ELF-1 (cell line): ENCODE results near the gene STRA8.

Experiments used
- DNase-seq: peaks from one replicate; pipeline ENCODE4 v3.0.0-alpha.2; 2016; ENCODE audit warnings: low read depth, low spot score

STRA8 gene, protein sequence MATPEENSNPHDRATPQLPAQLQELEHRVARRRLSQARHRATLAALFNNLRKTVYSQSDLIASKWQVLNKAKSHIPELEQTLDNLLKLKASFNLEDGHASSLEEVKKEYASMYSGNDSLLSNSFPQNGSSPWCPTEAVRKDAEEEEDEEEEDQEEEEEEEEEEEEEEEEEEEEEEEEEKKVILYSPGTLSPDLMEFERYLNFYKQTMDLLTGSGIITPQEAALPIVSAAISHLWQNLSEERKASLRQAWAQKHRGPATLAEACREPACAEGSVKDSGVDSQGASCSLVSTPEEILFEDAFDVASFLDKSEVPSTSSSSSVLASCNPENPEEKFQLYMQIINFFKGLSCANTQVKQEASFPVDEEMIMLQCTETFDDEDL

DNA sequence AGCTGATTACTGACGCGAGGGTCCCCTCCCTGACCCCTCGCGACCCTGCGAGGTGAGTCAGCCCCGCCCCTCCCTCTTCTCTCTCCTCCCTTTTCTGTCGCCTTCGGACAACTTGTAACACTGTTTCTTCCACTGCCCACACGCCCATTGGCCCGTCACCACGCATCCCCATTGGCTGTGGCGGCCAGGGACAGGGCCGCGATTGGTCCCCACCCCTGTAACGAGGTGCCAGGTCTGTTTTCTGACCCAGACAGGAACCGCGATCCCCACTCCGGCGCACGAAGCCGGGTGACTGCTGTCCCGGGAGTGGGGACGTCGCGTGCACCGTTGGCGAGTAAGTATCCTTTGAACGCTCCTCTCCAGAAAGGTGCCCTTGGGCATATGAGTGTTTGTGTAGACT lies at the start of gene STRA8:
Gene STRA8 (plus strand): TSS at position 269 of the 400 bp plus-strand sequence. CDS start 6,687 bp downstream, outside the sequence.
- DNase-seq = no peak

DNA sequence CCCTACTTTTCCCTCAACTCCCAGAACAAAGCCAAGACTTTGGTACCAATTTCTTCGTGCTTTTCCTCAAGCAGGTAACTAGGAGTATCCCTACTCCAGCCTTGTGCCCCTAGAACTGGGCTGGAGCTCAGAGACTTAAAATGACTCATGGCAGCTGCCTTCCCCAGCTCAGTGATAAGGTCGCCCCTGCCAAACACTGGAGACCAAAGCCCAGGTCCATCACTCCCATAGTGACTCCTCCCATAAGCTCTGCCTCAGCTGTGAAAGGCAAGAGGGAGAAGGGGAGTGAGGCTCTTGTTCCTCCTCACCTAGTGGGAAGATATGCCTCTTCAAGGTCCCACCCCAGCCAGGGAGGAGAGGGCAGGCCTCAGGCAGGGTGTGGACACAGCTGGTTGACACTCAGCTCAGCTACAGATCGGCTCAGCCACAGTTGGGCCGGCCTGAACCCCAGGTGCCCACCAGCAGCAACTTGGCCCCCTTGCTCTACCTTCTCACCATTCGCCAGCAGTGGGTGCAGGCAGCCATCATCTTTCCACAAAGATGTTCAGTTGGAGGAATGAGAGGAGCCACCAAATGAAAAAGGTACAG lies 49.3 kb upstream of the STRA8 start:
- DNase-seq = no peak

DNA sequence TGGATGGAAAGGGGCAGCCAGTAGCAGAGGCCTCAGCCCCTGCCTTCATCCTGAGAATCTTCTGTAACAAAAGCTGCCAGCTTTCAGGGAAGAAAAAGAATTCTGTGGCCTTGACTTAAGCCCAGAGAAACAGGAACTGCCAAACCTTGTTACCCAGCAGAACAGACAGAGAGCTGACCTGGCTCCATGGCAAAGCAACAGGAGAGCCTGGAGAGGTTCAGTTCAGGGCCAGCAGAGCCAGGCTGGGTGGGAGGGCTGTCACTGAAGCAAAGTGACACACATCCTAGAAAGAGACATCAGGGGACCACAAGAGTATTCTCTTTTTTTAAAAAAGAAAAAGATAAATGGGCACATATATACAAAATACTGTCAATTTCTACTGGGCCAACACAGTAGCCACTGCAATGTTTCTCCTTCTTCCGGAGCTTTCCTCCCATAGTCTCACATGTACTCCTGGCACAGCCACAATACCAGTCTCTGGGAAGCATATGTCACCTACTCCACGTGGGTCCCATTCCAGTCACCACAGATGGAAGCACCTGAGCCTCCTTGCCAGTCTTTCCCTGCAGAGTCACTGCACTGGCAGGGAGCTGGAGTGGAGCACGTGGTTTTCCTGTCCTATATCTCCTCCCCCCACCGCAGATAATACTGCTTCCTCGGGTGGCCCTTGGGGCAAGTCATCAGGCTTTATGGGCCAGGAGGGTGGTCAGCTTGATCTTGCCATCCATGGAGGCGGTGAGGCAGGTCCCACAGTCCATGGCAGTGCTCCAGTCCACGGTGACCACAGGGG lies 48.0 kb upstream of the STRA8 start:
- no peak for DNase-seq

DNA sequence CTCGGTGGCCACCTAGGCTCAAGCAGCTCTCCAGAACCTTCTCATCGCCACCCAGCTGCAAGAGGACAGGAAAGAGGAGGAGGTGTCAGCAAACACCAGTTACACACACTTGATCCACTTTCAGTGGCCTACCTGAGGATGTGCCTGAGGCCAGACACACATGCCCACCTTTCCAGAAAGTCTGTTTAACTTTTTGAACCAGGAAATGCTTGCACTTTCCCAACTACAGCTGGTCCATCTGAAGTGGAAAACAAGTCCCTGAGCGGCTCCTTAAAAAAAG lies 47.4 kb upstream of the STRA8 start:
- DNase-seq = no peak

DNA sequence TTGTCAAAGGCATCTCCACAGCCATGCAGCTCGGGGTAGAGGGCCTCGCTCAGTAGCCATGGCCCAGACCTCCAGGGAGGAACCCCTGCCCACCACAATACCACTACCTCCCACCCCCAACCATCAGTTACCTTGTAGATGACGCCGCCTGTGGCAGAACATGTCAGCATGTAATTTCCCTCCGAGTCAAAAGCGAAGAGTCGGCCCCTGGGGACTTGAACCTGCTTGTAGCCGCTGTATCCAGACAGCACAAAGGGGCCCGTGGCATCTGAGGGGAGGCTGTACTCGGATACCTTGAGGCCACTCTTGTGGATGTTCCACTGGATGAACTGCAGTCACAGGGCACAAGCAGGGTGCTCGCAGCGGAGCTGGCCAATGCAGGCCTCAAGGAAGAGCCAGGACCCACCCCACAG lies 46.8 kb upstream of the STRA8 start:
- DNase-seq = no peak

GRCh38 chr7:135188298-135188984 lies 45.2 kb upstream of the STRA8 start:
- no peak for DNase-seq

- DNase-seq = no peak
These were observed 44.4 kb upstream of the STRA8 start for GRCh38 chr7:135189221-135189662.

- no peak for DNase-seq
These were observed 43.7 kb upstream of the STRA8 start for GRCh38 chr7:135189961-135190360.

DNA sequence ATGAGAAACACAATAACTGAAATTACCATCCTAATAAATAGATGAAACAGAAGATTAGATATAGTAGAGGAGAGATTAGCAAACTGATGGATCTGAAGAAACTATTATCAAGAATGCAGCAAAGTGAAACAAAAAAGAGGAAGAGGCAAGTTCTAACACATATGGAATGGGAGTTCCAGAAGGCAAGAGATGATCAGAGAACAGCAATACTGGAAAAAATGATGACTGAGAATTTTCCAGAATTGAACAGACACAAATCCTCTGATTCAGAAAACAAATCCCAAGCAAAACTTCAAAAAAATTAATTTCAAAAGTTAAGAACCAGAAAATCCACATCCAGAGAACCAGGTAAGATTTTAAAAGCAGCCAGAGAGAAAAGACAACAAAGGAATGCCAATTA lies 42.9 kb upstream of the STRA8 start:
- DNase-seq = no peak

DNA sequence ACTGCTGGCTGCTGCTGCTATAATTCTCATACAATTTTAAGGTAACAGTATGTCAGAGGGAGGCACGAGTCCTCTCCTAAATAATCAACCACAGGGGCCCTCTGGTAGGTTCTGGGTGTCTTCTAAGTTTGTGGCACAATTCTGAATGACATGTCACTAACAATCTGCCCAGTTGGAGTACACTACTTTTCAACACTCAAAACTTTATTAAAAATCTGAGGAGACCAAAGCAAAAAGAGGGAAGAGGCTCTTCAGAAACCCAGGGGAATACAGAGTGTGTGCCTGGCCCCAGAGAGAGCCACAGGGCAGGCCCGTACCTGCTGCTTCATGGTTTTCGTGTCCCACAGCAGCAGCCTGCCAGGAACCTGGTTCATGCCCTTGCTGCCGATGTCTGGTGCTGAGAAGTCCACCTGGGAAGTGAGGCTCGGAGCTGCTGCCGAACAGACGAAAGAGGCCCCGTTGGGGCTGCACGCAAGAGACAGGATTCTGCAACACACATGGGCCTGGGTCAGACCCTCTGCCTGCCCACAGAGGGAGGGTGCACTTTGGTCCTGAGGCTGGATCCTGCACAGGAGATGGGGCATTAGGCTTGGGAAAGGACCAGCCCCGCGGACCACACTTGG lies 40.6 kb upstream of the STRA8 start:
- no peak for DNase-seq

GRCh38 chr7:135193615-135194081 lies 40.0 kb upstream of the STRA8 start:
- DNase-seq = no peak

DNA sequence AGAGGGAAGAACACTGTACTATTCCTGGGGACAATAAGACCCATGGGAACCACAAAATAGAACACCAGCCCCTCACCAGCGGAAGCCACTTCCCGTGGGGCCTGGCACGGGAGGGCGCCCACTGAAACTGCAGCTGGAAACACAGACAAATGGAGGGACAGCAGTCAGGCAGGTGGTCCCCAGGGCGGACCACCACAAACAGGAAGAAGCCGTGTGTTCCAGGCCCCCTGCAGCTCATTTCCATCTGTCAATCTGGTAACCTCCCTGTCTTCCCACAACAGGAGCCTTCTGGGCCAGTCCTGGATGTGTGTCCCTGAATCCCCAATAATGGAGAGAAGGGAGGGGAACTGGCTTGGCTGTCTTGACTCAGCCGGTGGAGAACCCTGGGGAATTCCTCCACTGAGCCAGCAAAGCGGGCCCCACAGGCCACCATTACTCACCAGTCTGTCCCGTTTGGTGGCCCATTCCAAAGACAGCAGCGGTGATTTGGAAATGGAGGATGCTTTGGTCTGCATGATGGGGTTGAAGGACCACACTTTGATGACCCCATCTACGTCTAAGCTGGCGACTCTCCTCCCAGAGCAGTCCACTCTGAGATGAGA lies 39.0 kb upstream of the STRA8 start:
- DNase-seq = no peak

DNA sequence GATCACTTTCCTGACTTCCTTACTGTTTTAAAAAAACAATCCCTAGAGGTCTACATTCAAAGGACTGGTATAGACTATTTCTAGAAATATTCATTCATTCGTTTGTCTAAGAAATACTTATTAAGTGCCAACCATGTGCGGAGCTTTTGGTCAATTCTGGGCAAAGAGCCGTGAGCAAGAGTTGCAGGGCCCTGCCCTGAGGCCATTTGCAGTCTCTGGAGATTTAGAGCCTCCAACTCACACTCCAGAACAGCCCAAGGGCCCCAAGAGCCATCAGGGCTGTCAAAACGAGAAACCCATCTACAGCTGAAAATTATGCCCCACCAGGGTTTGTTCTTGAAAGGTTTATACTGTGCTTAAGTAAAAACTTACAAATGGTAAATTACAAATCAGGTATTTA lies 38.5 kb upstream of the STRA8 start:
- no peak for DNase-seq

GRCh38 chr7:135195968-135196629 lies 37.5 kb upstream of the STRA8 start:
- no peak for DNase-seq

GRCh38 chr7:135197343-135197742 lies 36.3 kb upstream of the STRA8 start:
- DNase-seq = no peak

GRCh38 chr7:135197906-135198655 lies 35.6 kb upstream of the STRA8 start:
- DNase-seq = no peak

DNA sequence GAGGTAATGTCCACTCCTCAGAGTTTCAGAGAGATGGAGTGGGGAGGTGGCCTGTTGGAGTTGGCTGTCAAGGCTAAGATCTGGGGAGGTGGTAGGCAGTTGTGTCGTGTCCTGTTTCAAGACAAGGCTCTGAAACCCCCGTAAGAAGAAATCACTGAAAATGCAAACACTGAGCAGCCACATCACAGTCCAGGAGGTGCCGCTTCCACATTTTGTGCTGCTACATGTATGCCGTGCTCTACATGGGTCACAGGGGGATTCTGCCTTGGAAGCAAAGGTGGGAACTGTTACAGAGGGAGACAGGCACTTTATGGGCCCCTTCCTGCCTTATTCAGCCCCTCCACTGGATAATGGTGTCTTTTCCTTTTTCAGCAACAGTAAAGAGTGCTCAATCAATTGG lies 34.2 kb upstream of the STRA8 start:
- no peak for DNase-seq

DNA sequence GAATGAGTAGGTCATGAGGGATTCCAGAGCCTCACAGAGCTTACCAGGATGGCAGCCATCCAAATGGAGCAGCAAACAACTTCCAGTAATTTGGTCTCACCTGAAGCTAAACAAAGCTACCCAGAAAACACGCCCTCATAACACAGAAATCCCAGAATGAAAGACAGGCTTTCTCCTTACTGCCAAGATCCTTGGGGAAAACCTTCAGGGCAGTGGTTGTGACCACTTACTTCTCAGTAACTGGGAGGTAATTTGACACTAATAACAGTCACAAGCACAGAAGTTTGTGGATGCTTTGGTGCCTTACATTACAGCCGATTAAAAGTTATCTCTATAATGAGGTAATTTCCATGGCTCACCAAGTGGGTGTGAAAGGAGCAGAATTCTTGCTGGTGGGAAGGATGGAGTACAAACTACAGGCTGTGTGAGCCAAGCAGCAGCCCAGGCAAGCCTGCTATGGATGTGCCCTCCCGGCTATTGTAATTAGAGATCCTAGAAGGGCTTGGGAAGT lies 32.8 kb upstream of the STRA8 start:
- DNase-seq = no peak

- no peak for DNase-seq
These were observed 32.3 kb upstream of the STRA8 start for GRCh38 chr7:135201350-135201749.

GRCh38 chr7:135204341-135204749 lies 29.3 kb upstream of the STRA8 start:
- DNase-seq = no peak
